Measurements from ENCODE around the gene OSM.

OSM gene

DNA sequence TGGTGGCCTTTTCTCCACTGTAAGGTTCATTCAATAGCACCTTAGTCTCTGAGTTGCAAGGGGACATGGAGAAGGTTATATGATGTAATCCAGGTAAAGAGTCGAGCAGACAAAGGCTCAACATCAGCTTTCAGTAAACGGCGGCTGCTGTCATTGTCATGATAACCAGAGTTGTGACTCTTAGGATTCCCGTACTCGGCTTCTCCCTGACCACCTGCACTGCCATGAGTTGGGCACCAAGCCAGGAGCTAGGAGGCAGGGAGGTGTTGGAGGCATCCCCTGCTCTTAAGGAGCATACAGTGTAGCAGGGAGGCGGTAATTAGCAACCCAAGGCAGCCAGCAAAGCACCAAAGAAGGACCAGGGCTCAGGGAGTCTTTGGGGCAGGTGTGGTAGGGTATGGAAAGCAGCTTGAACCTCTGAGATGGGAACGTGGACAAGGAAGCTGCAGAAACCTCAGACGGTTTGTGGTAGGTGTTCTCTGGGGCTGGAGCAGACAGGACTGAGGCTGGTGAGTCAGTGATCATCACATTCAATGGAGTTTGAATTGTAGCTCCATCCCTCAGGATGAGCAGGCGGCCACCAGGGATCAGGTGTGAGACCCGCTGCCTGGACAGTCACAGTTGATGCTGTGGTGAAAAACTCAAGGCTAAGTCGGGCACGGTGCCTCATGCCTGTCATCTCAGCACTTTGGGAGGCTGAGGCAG is 51.8 kb downstream of the OSM start:
- no peak for DNase-seq (ENCODE audit: low read depth)
- TF ChIP-seq CTCF (conservative IDR thresholded peaks at IDR 0.05; ENCODE audit: control insufficient read depth, insufficient read depth, low read depth, low read length) = no peak
- H3K4me3 ChIP-seq (ENCODE audit: control insufficient read depth, low read depth, low read length) = no peak overlapping the region

- DNase-seq (ENCODE audit: low read depth) = peak; percentile 96
- no peak overlapping the region for H3K4me3 ChIP-seq (ENCODE audit: control insufficient read depth, low read depth, low read length)
- no peak for TF ChIP-seq CTCF (conservative IDR thresholded peaks at IDR 0.05; ENCODE audit: control insufficient read depth, insufficient read depth, low read depth, low read length)
Observed at GRCh38 chr22:30212996-30213441, 53.6 kb downstream of the OSM start.

Measured in fibroblast of mammary gland (primary cell).